ENCODE data around the gene INTS7. TPM values are rescaled to one million over a fixed set of nuclear protein-coding genes. Genes with fewer than 3 reads are reported as not detected.

The INTS7 gene
- total and polyA plus RNA-seq, 9 of the 15 experiments (the other 6 are each of a cell fraction or from before 2014, with no cell fraction given), result 27.3 to 68.4 (median 40.4) TPM

GRCh38 chr1:212062832-212063438, 27.6 kb upstream of the INTS7 start:
- in situ Hi-C loops (cut with MboI), result no loop called here
- Histone ChIP-seq H3K9me1 (ENCODE audit: control insufficient read depth, insufficient read depth, low read length) (no peaks in the 10 kb centered on the region), H3K27me3 (ENCODE audit: control insufficient read depth in 2 of 2, insufficient read depth in 2 of 2, low read length in 2 of 2) (no peaks in the 10 kb centered on the region), H3K27ac (ENCODE audit: extremely low read depth, low read depth, low read length) (no peak overlapping the region), H4K20me1 (replicated peaks; ENCODE audit: control insufficient read depth, insufficient read depth, low read length) (no peaks in the 10 kb centered on the region), H3K79me2 (ENCODE audit: control insufficient read depth, insufficient read depth, low read length) (no peaks in the 10 kb centered on the region), H3K4me1 (replicated peaks in 1 of 2; ENCODE audit: control insufficient read depth in 2 of 2, insufficient read depth in 2 of 2, low read length in 2 of 2) (no peaks in the 10 kb centered on the region), H2AFZ (ENCODE audit: low read depth, low read length) (no peak overlapping the region), H3K4me2 (ENCODE audit: insufficient read depth, low read length) (no peak overlapping the region), H3K9ac (ENCODE audit: insufficient read depth in 1 of 2, low read depth in 2 of 2, low read length in 2 of 2) (no peak overlapping the region), H3K4me3 (no peak overlapping the region), H3K9me3 (replicated peaks; ENCODE audit: control insufficient read depth, insufficient read depth, low read depth, low read length) (no peaks in the 10 kb centered on the region; the same call in 1 of the 2 replicates), H3K36me3 (ENCODE audit: control insufficient read depth, insufficient read depth, low read length) (peaks cover 69% of the 10 kb centered on the region)
- FAIRE-seq (no peak), DNase-seq (ENCODE audit: extremely low read depth in 1 of 4, low spot score in 3 of 4) (peak; percentile 39 to 51 (median 41)), ATAC-seq (peak; percentile 77)
- intact Hi-C loops (cut with micrococcal nuclease), result loop anchor here (1.0 kb wide), 1 partner anchor 383 kb away; no protein-coding TSS in a partner anchor
- CTCF ChIA-PET (ENCODE audit: low intra/inter-chr PET ratio), result interaction anchor here (0.7 to 2.7 kb wide), 8 partner anchors 229 to 1655 kb away, joined by 3 to 15 read pairs (median 5); no protein-coding TSS in a partner anchor
- POLR2A ChIA-PET, result interaction anchor here (0.8 to 1.3 kb wide), 5 partner anchors 8 to 152 kb away, joined by 3 to 4 read pairs (median 3); partner anchors contain the start of genes DTL and INTS7
- WGBS (ENCODE audit: insufficient coverage, low coverage, missing lambda C conversion rate), result 83% methylated on average over 5 of the region's 5 CpGs
- no TSS peak for BruUV-seq (replicated peaks)
- TF ChIP-seq RHOXF2B (CRISPR knock-in tag; conservative IDR thresholded peaks at IDR 0.05) (no peak), DACH1 (IDR thresholded peaks at IDR 0.05; ENCODE audit: partially characterized antibody) (peak; percentile 42), KLF6 (CRISPR knock-in tag; IDR thresholded peaks at IDR 0.05; ENCODE audit: borderline replicate concordance) (0 out of 2 replicates have a peak, but pooled peaks have one; percentile 28), ZNF143 (CRISPR knock-in tag; IDR thresholded peaks at IDR 0.05) (no peak), NR2F6 (CRISPR knock-in tag; IDR thresholded peaks at IDR 0.05) (no peak), RFX5 (IDR thresholded peaks at IDR 0.05; ENCODE audit: low read depth, low read length) (no peak), ZFP36 (IDR thresholded peaks at IDR 0.05; ENCODE audit: low read depth, low read length, partially characterized antibody) (no peak), STAT5A (IDR thresholded peaks at IDR 0.05; ENCODE audit: borderline replicate concordance, low read length) (no peak), FIP1L1 (IDR thresholded peaks at IDR 0.05; ENCODE audit: low read depth, low read length, poor library complexity, severe bottlenecking) (no peak), MAFF (IDR thresholded peaks at IDR 0.05; ENCODE audit: low read length) (no peak), L3MBTL2 (IDR thresholded peaks at IDR 0.05) (no peak), NCOA2 (IDR thresholded peaks at IDR 0.05; ENCODE audit: partially characterized antibody in 2 of 2) (peak in 1 of 2 experiments; percentile 41), FUS (optimal IDR thresholded peaks at IDR 0.05; ENCODE audit: low read depth, low read length) (no peak), MEIS2 (IDR thresholded peaks at IDR 0.05; ENCODE audit: partially characterized antibody) (no peak), CTCF (IDR thresholded peaks at IDR 0.05 in 2 of 3, conservative IDR thresholded peaks at IDR 0.05 in 1 of 3; ENCODE audit: insufficient read depth in 2 of 3, low read depth in 1 of 3, low read length in 3 of 3) (peak; percentile 48 to 78 (median 65); a peak in 5 of 6 replicates), ZEB2 (IDR thresholded peaks at IDR 0.05) (no peak), BCL6 (CRISPR knock-in tag; IDR thresholded peaks at IDR 0.05) (no peak), GTF2F1 (IDR thresholded peaks at IDR 0.05; ENCODE audit: low read depth, low read length) (no peak)
- TF ChIP-seq, protein P1, sequence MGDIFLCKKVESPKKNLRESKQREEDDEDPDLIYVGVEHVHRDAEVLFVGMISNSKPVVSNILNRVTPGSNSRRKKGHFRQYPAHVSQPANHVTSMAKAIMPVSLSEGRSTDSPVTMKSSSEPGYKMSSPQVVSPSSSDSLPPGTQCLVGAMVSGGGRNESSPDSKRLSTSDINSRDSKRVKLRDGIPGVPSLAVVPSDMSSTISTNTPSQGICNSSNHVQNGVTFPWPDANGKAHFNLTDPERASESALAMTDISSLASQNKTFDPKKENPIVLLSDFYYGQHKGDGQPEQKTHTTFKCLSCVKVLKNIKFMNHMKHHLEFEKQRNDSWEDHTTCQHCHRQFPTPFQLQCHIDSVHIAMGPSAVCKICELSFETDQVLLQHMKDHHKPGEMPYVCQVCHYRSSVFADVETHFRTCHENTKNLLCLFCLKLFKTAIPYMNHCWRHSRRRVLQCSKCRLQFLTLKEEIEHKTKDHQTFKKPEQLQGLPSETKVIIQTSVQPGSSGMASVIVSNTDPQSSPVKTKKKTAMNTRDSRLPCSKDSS (IDR thresholded peaks at IDR 0.05; ENCODE audit: low read depth, partially characterized antibody), result no peak

All from K562 (cell line).